HCT116 (cell line): ENCODE results near the gene CD19. TPM values are rescaled to one million over a fixed set of nuclear protein-coding genes. Genes with fewer than 3 reads are reported as not detected.

ENCODE experiments used
- ATAC-seq: fragments of 200-7000 bp; cut with Tn5 transposase; 2 replicates; pipeline ENCODE4 v1.9.1; 2020; ENCODE audit warnings: mild to moderate bottlenecking, moderate library complexity
- BruUV-seq: library from RNA; stranded (reverse); fragments of 400-500 nt; replicated peaks from 2 replicates; lab custom pipeline; 2021; lab: Mats Ljungman, UMichigan
- CTCF ChIA-PET: fragments of 300-600 bp; sonication (Branson Sonifier 250); formaldehyde crosslinking; loops from one replicate; lab custom pipeline; 2021; ENCODE audit warnings: antibody characterized with exemption; lab: Charles Lee
- POLR2A ChIA-PET: fragments of 300-600, 350-600 bp; sonication (Branson Sonifier 250); formaldehyde crosslinking; loops from one replicate; lab custom pipeline; 2021; ENCODE audit warnings: antibody characterized with exemption; lab: Charles Lee
- RAD21 ChIA-PET, 2 experiments: fragments of 300-600 bp; sonication (Branson Sonifier 250); formaldehyde crosslinking; loops; one replicate each; lab custom pipeline; 2023; ENCODE audit warnings: low total read pairs in 2 of 2; ENCODE audit not compliant: uncharacterized antibody in 2 of 2, unreplicated experiment in 2 of 2, low non-redundant PET in 1 of 2; lab: Charles Lee
- DNase-seq: peaks from one replicate; pipeline ENCODE4 v3.0.0-alpha.2; 2010; ENCODE audit warnings: low read depth, low spot score
- H2AFZ ChIP-seq: fragments of 200-600 bp; shearing (Covaris generic), sonication (generic); 2 replicates; pipeline ENCODE4 v1.6.1; 2017; ENCODE audit warnings: low read depth, mixed run types, mixed read lengths, antibody characterized with exemption, low read length; ENCODE audit not compliant: poor library complexity, severe bottlenecking
- H3K27ac ChIP-seq: 2 replicates; pipeline ENCODE4 v1.5.1; 2012; ENCODE audit warnings: low read depth, low read length
- H3K27me3 ChIP-seq: fragments of 200-600 bp; sonication (generic); 2 replicates; pipeline ENCODE4 v1.6.1; 2016; ENCODE audit warnings: mixed run types, low read length, mixed read lengths; ENCODE audit not compliant: insufficient read depth
- H3K36me3 ChIP-seq, 2 experiments: fragments of 200-500 bp in 1 of 2; fragments of 200-600 bp in 1 of 2; sonication (Bioruptor generic) in 1 of 2; sonication (generic) in 1 of 2; 2 replicates each; pipeline versions ENCODE4 v1.5.1 to v1.6.1; 2014 to 2016; ENCODE audit warnings: low read length in 2 of 2, inconsistent platforms in 1 of 2, mixed read lengths in 1 of 2, mixed run types in 1 of 2; ENCODE audit not compliant: insufficient read depth in 2 of 2, control insufficient read depth in 1 of 2
- H3K4me1 ChIP-seq, 2 experiments: fragments of 200-600 bp in 1 of 2; sonication (generic) in 1 of 2; 2 replicates each; pipeline versions ENCODE4 v1.5.1 to v1.6.1; 2012 to 2017; ENCODE audit warnings: low read length in 2 of 2, inconsistent platforms in 1 of 2, mild to moderate bottlenecking in 1 of 2, mixed read lengths in 1 of 2, mixed run types in 1 of 2, moderate library complexity in 1 of 2; ENCODE audit not compliant: insufficient read depth in 2 of 2, control insufficient read depth in 1 of 2
- H3K4me2 ChIP-seq: fragments of 200-600 bp; sonication (generic); 2 replicates; pipeline ENCODE4 v1.6.1; 2017; ENCODE audit warnings: mixed run types, low read length, mixed read lengths
- H3K4me3 ChIP-seq, 2 experiments: fragments of 200-600 bp in 1 of 2; sonication (generic) in 1 of 2; replicated peaks in 1 of 2; 2 replicates each; pipeline ENCODE4 v1.5.1; 2011 to 2016; ENCODE audit warnings: low read length in 2 of 2, control low read depth in 1 of 2, low read depth in 1 of 2, mild to moderate bottlenecking in 1 of 2, mixed read lengths in 1 of 2, mixed run types in 1 of 2
- H3K79me2 ChIP-seq: fragments of 200-600 bp; sonication (generic); 2 replicates; pipeline ENCODE4 v1.6.1; 2017; ENCODE audit warnings: mild to moderate bottlenecking, mixed run types, low read length, moderate library complexity, mixed read lengths; ENCODE audit not compliant: insufficient read depth
- H3K9ac ChIP-seq: fragments of 200-600 bp; sonication (generic); 2 replicates; pipeline ENCODE4 v1.6.1; 2016; ENCODE audit warnings: low read length, mixed read lengths
- H3K9me2 ChIP-seq: fragments of 200-600 bp; sonication (generic), shearing (Covaris generic); 2 replicates; pipeline ENCODE4 v1.6.1; 2017; ENCODE audit warnings: mixed run types, mild to moderate bottlenecking, moderate library complexity; ENCODE audit not compliant: insufficient read depth
- H3K9me3 ChIP-seq, 2 experiments: fragments of 200-500 bp in 1 of 2; fragments of 200-600 bp in 1 of 2; sonication (Bioruptor generic) in 1 of 2; sonication (generic) in 1 of 2; 2 replicates each; pipeline ENCODE4 v1.6.1; 2014 to 2017; ENCODE audit warnings: low read length in 2 of 2, mixed read lengths in 2 of 2, inconsistent platforms in 1 of 2, low read depth in 1 of 2, mild to moderate bottlenecking in 1 of 2, mixed run types in 1 of 2, moderate library complexity in 1 of 2; ENCODE audit not compliant: control insufficient read depth in 1 of 2, insufficient read depth in 1 of 2
- H4K20me1 ChIP-seq: fragments of 200-600 bp; sonication (generic), shearing (Covaris generic); 2 replicates; pipeline ENCODE4 v1.6.1; 2017; ENCODE audit warnings: mixed run types, mild to moderate bottlenecking, moderate library complexity; ENCODE audit not compliant: insufficient read depth
- CBX3 ChIP-seq: IDR thresholded peaks from 2 replicates; pipeline ENCODE4 v1.6.1; 2012; ENCODE audit warnings: low read depth
- CEBPB ChIP-seq: IDR thresholded peaks from 2 replicates; pipeline ENCODE4 v1.6.1; 2012; ENCODE audit warnings: low read depth
- EGR1 ChIP-seq: IDR thresholded peaks from 2 replicates; pipeline ENCODE4 v1.6.1; 2012; ENCODE audit warnings: low read depth
- ELF1 ChIP-seq: IDR thresholded peaks from 2 replicates; pipeline ENCODE4 v1.6.1; 2012; ENCODE audit warnings: low read depth, borderline replicate concordance
- EZH2 ChIP-seq: fragments of 200-600 bp; sonication (generic); IDR thresholded peaks from 2 replicates; pipeline ENCODE4 v1.6.1; 2017; ENCODE audit warnings: antibody characterized with exemption, mixed run types
- EZH2phosphoT487 ChIP-seq: fragments of 200-600 bp; IDR thresholded peaks from 2 replicates; pipeline ENCODE4 v1.6.1; 2018; ENCODE audit warnings: antibody characterized with exemption, borderline replicate concordance
- FOSL1 ChIP-seq: IDR thresholded peaks from 2 replicates; pipeline ENCODE4 v1.6.1; 2012; ENCODE audit warnings: low read depth
- JUND ChIP-seq: IDR thresholded peaks from 2 replicates; pipeline ENCODE4 v1.6.1; 2012
- POLR2A ChIP-seq: IDR thresholded peaks from 2 replicates; pipeline ENCODE4 v1.7.0; 2011; ENCODE audit warnings: borderline replicate concordance; ENCODE audit not compliant: insufficient read depth, insufficient read length; ENCODE audit errors: extremely low read depth
- RAD21 ChIP-seq: IDR thresholded peaks from 2 replicates; pipeline ENCODE4 v1.6.1; 2012; ENCODE audit warnings: low read depth, mild to moderate bottlenecking
- SIN3A ChIP-seq: IDR thresholded peaks from 2 replicates; pipeline ENCODE4 v1.6.1; 2012; ENCODE audit warnings: low read depth
- SP1 ChIP-seq: IDR thresholded peaks from 2 replicates; pipeline ENCODE4 v1.6.1; 2012; ENCODE audit warnings: low read depth
- SRF ChIP-seq: IDR thresholded peaks from 2 replicates; pipeline ENCODE4 v1.6.1; 2012; ENCODE audit warnings: low read depth
- TCF7L2 ChIP-seq: IDR thresholded peaks from 2 replicates; pipeline ENCODE4 v1.7.0; 2011; ENCODE audit warnings: borderline replicate concordance, inconsistent platforms; ENCODE audit not compliant: insufficient read depth, insufficient read length; ENCODE audit errors: extremely low read depth
- YY1 ChIP-seq: IDR thresholded peaks from 2 replicates; pipeline ENCODE4 v1.6.1; 2011; ENCODE audit warnings: low read length, low read depth, moderate library complexity, mild to moderate bottlenecking; ENCODE audit not compliant: insufficient replicate concordance; ENCODE audit errors: extremely low read depth
- ZNF274 ChIP-seq: fragments of 200-500 bp; sonication (Bioruptor generic); IDR thresholded peaks from 2 replicates; pipeline ENCODE4 v1.6.1; 2014; ENCODE audit warnings: mild to moderate bottlenecking, low read depth, low read length, inconsistent platforms
- intact Hi-C: fragments of 100-400 bp; cut with micrococcal nuclease; formaldehyde crosslinking; loops from 2 replicates; pipeline ENCODE4 v1.10.0; 2022
- total RNA-seq: library from RNA; stranded (reverse); gene quantifications from one replicate; pipeline ENCODE4 v1.2.1, GENCODE V29; 2021; ENCODE audit not compliant: unreplicated experiment
- TF ChIP-seq, protein P1 (sequence below): IDR thresholded peaks from 2 replicates; pipeline ENCODE4 v1.6.1; 2012; ENCODE audit warnings: low read depth
- TF ChIP-seq, protein P2 (sequence below): IDR thresholded peaks from 2 replicates; pipeline ENCODE4 v1.6.1; 2012

The CD19 gene
- total RNA-seq, 1 experiment from 2014 or later, result 0.27 TPM

- H3K27me3 ChIP-seq, result no peaks in the 10 kb centered on the region
- no peak overlapping the region for H3K4me3 ChIP-seq
- H3K9me2 ChIP-seq, result no peaks in the 10 kb centered on the region
- no peak overlapping the region for H3K9ac ChIP-seq
- H3K4me1 ChIP-seq, result peaks cover 7 to 20% of the 10 kb centered on the region in 2 experiments
- no TSS peak for BruUV-seq
- RAD21 ChIA-PET, result interaction anchor here in 1 of 2 experiments (0.6 kb wide), 1 partner anchor 26 kb away, joined by 3 read pairs; no protein-coding TSS in a partner anchor
- DNase-seq, result no peak
- CTCF ChIA-PET, result interaction anchor here (1.2 to 1.8 kb wide), 2 partner anchors 11 to 22 kb away, joined by 5 to 10 read pairs; no protein-coding TSS in a partner anchor
- H3K4me2 ChIP-seq, result peak overlapping the region; percentile 100
- H3K27ac ChIP-seq, result peak overlapping the region; percentile 75; the same call in 1 of the 2 replicates
- no peaks in the 10 kb centered on the region for H3K9me3 ChIP-seq
- H3K36me3 ChIP-seq, result peaks cover 4 to 7% of the 10 kb centered on the region in 2 experiments; a peak in 2 of 4 replicates
- no peak for ATAC-seq
- H2AFZ ChIP-seq, result no peak overlapping the region
- no peaks in the 10 kb centered on the region; the same call in 1 of the 2 replicates for H3K79me2 ChIP-seq
- POLR2A ChIA-PET, result interaction anchor here (0.6 to 1.1 kb wide), 3 partner anchors 23 to 65 kb away, joined by 3 read pairs; partner anchors contain the start of gene SH2B1
- intact Hi-C loops, result no loop called here
- no peaks in the 10 kb centered on the region for H4K20me1 ChIP-seq
- TF ChIP-seq TCF7L2 (no peak), EGR1 (no peak), RAD21 (no peak), YY1 (no peak), SIN3A (no peak), FOSL1 (no peak), JUND (no peak), CEBPB (no peak), EZH2 (no peak), ELF1 (no peak), CBX3 (no peak), SP1 (no peak), SRF (no peak), ZNF274 (no peak), POLR2A (no peak), EZH2phosphoT487 (no peak)
- TF ChIP-seq, protein P1, sequence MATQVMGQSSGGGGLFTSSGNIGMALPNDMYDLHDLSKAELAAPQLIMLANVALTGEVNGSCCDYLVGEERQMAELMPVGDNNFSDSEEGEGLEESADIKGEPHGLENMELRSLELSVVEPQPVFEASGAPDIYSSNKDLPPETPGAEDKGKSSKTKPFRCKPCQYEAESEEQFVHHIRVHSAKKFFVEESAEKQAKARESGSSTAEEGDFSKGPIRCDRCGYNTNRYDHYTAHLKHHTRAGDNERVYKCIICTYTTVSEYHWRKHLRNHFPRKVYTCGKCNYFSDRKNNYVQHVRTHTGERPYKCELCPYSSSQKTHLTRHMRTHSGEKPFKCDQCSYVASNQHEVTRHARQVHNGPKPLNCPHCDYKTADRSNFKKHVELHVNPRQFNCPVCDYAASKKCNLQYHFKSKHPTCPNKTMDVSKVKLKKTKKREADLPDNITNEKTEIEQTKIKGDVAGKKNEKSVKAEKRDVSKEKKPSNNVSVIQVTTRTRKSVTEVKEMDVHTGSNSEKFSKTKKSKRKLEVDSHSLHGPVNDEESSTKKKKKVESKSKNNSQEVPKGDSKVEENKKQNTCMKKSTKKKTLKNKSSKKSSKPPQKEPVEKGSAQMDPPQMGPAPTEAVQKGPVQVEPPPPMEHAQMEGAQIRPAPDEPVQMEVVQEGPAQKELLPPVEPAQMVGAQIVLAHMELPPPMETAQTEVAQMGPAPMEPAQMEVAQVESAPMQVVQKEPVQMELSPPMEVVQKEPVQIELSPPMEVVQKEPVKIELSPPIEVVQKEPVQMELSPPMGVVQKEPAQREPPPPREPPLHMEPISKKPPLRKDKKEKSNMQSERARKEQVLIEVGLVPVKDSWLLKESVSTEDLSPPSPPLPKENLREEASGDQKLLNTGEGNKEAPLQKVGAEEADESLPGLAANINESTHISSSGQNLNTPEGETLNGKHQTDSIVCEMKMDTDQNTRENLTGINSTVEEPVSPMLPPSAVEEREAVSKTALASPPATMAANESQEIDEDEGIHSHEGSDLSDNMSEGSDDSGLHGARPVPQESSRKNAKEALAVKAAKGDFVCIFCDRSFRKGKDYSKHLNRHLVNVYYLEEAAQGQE, result no peak
- TF ChIP-seq, protein P2, sequence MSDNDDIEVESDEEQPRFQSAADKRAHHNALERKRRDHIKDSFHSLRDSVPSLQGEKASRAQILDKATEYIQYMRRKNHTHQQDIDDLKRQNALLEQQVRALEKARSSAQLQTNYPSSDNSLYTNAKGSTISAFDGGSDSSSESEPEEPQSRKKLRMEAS, result no peak
Measured at GRCh38 chr16:28923231-28923587, 8.6 kb upstream of the CD19 start.
